Right kidney (tissue), 1 donor: Measurements from ENCODE around the gene CHKA.

Experiments
- DNase-seq: peaks from one replicate; pipeline ENCODE4 v3.0.0-alpha.2; 2016

CHKA gene

DNA sequence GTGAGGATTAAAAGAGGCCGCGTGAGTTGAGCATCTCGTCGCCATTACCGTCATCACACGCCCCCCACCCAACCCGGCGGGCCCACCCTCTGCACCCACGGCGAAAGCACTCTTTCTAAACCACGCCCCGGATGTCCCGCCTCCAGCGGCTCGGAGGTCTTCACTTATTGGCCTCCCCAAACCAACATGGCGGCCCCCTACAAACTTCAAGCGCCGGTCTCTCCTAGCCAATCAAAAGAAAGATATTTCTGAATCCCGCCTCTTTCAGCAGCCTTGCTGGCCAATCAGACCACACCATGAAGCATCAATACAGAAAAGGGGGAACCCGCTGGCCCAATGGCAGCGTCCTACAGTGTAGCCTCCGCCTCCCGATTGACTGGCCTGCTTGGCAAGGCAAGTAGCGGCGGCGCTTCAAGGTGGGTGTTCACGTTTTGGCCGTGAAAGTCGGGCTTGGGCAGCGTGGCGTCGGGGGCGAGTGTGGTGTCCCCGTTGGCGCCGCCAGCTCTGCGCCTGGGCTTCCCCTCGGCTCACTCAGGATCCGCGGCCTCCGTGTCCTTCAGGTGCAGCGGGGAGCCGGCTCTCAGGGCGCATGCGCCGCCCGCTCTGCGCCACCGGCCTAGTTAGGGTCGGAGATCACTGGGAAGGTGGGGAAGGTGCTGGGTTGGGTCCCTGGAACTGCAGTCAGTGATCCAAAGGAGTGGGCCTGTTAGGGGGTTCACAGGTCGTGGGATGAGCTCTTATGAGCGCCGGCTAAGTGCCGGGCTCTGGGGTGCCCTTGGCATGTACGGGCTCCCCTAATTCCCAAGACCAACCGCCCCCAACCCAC, 90.7 kb downstream of the CHKA start, which contains the start of gene NDUFS8:
NDUFS8 (plus strand) TSS at position 364 of the 826 bp plus-strand sequence. CDS start 1,471 bp downstream, outside the sequence.
- DNase-seq, result peak; percentile 98

DNA sequence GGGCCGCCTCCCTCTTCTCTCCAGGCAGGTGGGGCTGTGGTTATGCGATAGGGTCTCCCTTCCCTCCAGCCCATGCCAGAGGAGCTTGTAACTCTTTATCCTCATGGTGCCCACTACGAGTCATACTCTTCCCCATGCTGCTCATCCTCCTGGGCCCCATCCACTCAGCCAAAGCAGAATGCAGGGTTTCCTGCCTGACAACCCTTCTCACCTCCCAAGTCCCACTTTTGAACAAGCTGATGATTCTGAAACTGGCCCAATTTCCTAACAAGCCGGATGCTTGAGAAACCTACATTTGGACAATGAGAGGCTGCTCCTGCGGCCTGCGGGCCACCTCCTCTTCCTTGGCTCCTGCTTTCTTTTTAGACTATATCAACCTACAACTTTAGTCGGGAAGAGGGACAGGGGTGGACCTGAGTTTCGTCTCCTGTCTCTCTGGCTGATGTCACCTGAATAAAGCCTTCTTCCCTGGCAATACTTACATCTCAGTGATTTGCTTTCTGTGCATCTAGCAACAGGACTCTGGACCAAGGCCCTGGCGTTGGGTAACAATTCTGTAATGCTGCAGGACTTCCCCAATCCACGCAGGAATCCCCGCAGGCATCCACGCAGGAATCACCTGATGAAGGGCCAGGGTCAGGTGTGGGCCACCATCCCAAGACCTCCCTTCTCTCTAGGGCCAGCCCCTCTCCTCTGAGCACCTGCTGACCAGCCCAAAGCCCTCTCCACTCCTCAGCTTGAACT, 92.2 kb downstream of the CHKA start:
- no peak for DNase-seq

DNA sequence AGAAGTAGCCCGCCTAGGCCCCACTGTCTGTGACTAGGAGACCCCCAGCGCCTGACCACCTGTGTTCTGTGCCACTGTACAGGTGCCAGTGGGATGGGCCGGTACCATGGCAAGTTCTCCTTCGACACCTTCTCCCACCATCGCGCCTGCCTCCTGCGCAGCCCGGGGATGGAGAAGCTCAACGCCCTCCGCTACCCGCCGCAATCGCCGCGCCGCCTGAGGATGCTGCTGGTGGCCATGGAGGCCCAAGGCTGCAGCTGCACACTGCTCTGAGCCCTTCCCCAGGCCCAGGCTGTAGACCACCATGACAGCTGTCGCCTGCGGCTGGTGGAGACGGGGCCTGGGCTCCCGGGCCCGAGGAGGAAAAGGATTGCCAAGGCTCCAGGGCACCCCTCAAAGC, 93.5 kb downstream of the CHKA start:
- DNase-seq, result no peak

DNA sequence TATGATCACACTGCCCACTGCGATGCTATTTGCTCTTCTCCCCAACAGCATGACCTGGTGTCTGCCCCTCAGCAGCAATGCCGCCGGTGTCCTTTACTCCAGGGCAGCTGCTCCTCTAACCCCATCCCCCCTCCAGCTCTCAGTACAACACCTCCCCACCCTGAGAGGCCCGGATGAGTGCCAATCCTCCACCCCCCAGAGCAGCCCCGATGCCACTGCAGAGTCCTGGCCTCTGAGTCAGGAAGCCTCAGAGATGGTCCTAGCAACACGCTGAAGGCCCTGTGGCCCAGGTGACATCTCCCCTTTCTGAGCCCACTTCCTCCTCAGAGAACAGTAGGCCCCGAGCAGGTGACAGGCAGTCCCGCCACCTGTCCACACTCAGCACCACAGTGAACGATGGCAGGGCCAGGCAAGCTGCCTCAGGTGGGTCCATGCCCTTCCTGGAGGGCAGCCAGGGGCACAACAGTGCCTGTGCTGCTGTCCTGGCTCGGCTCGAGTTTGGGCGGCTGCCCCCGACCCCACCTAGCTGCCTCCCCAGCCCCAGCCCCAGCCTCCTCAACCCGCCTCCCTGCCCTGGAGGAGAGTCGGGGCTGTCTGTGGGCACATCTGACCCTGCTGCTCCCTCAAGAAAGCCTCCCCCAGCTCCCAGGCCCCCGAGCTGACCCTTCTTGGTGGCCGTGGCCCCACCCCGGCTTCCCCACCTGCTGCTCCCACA, 94.6 kb downstream of the CHKA start:
- no peak for DNase-seq

DNA sequence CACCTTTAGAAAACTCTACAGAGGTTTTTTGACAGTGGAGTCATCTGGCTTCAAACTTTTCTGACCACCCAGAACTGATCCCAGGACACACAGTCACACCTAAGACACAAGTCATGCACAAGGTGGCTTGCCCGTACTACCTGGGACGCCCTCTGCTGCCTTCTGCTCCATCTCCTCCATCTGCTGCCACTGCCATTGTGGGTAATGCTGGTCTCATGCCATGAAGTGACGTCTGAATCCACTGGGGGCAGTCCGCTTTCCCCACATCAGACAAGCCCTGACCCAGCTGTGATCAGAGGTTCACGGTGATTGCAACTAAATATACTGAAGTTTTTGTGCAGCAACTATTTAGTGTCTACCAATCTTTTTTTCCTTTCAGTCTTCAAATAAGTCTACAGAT, 96.1 kb downstream of the CHKA start:
- DNase-seq, result no peak

DNA sequence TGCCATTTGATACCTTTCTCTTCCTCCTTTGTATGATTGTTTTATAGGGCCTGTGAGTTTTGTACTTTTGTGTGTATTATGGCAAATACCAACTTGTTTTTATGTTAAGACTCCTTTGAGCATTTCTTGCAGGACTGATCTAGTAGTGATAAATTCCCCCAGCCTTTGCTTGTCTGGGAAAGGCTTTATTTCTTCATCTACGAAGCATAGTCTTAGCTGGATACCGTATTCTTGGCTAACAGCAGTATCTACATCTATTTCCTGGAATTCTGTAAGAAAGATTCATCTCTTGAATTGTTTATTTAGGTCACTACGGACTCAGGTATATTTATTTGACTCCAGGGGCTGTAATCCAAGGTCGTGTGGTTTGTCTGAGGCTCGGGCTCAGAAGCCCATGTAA, 96.7 kb downstream of the CHKA start:
- DNase-seq, result no peak

DNA sequence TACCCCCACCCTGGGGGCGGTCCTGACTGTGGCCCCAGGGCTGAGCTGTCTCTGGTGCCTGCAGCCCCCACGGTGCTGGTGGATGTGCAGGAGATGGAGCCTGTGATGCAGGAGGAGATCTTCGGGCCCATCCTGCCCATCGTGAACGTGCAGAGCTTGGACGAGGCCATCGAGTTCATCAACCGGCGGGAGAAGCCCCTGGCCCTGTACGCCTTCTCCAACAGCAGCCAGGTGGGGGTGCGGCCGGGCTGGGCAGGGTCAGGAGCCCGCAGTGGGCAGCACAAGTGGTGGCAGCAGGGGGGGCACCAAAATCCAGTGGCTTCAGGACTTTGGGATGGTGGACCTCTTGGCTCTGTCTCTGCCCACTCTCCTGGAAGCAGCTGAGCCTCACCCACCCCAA, 98.7 kb downstream of the CHKA start:
- no peak for DNase-seq

DNA sequence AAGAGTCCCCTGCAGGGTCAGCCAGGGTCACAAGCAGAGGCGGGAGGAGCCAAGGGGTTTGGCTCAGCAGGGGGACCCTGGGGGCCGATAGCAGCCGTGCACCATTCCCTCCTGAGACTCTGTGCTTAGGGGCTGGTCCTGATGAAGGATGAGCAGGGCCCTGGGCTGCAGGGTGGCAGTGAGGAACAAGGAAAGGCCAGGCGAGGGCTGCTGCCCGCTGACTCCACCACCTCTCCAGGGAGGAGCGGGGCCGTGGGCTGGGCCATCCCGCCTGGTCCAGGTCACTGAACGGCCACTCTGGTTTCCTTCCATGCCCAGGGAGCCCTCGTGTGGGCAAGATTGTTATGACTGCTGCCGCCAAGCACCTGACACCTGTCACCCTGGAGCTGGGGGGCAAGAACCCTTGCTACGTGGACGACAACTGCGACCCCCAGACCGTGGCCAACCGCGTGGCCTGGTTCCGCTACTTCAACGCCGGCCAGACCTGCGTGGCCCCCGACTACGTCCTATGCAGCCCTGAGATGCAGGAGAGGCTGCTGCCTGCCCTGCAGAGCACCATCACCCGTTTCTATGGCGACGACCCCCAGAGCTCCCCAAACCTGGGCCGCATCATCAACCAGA, 99.9 kb downstream of the CHKA start:
- no peak for DNase-seq

DNA sequence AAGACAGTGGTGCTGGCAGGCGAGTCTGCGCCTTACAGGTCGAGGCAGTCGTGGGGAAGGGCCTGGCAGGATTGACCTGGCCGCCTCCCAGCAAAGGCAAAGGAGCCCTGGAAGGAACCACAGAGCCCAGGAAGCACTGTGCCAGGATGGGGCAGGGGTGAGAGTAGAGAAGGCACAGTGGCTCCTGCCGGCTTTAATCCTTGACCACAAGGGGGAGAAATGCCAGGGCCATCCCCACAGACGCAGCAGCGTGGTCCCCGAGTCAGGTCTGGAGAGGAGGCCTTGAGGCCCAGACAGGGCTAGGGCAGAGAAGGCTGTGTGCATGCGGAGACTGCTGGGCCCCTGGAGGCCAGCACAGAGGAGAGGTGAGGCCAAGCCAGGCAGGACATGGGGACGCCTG, 100.6 kb downstream of the CHKA start:
- no peak for DNase-seq

DNA sequence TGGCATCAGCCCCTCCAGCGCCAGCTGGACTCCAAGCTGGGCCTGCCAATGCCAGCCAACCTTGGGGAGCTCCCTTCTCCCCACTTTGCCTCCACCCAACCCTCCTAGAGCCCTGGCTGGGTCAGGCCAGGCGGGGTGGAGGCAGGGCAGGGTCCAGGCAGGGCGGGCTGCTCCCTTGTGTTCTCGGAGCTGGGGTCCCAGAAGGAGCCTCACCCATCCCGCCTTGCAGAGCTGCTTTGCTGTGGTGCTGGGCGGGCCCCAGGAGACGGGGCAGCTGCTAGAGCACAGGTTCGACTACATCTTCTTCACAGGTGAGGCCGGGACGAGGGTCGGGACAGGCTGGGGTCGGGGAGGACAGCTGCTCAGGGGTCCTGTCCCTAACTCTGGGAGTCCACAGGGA, 101.7 kb downstream of the CHKA start:
- DNase-seq, result no peak

DNA sequence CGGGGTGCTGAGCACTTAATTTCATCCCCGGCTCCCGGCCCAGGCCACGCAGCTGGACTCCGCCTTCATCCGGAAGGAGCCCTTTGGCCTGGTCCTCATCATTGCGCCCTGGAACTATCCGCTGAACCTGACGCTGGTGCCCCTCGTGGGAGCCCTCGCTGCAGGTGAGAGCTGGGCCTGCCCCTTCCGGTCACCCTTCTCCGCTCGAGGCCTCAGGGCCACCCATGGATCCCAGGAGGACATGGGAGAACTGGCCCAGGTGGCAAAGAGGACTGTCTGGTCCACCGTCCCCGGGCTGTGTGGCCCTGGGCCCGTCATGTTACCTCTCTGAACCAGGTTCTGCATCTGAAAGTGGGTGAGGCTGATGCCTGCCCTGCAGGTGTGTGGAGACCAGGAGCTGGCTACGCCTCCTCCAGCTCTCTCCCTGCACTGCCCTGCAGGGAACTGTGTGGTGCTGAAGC, 102.4 kb downstream of the CHKA start:
- no peak for DNase-seq

DNA sequence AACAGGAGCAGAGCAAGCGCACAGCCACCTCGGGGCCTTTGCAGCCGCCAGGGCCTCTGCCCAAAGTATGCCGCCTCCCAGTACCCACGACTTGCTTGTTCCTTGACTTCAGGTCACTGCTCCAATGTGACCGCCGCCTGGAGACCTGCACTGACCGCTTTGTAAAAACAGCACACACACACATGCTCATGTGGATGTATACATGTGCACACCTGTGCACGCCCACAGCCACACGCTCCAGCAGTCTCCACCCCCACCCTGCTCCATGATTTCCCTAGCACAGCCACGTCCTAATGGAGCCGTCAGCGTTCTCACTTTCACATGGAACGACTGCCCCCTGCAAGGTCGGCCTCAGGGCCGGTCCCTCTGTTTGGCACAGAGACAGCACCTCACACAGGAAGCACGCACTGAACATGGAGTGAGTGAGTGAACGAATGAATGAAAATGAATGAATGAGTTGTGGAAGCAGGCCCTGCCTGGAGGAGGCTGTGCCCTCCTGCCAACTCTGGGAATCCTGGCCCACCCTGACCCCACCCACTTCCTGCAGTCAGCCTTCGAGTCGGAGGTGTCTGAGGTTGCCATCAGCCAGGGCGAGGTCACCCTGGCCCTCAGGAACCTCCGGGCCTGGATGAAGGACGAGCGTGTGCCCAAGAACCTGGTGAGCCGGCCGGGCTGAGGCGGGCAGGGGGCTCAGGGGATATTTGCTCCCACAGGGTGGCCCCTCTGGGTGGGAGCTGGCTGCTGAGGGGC, 103.0 kb downstream of the CHKA start:
- no peak for DNase-seq

DNA sequence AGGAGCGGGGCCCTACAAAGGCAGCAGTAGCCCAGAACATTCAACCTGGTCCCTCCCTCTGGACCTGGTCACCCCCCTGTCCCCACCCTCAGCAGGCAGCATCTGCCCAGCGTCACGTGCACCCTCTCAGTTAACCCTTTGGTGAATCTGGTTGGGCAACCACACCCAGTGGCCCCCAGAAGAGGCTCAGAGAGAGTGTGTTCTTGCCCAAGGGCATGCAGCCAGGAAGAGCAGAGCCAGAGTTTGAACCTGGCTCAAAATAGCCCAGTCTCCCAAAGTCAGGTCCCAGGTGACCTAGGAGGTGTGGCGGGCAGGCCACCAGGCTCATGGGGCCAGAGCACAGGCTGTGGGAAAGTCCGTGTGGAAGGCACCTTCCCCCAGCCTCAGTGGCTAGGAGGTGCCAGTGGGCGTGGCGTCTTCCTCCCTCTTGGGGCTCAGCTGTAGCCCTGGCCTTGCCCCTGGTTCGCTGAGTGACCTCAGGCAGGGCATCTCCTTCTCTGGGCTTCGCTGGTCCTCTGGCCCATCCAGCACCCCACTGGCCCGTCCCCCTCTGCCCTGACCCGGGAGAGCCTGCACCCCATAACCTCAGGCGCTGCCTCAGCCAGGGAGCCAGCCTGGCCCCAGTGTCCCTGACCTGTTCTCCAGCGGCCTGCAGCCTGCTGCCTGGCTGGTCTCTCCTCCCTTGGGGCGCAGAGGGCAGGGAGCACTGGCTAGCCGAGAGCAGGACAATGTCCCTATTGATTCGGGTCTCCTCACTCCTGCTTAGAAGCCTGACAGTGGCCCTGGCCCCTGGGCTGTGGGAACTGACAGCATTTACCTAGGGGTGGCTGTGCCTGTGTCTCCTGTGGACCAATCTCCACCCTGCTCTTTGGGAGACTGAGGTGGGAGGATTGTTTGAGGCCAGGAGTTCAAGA, 104.0 kb downstream of the CHKA start:
- no peak for DNase-seq

DNA sequence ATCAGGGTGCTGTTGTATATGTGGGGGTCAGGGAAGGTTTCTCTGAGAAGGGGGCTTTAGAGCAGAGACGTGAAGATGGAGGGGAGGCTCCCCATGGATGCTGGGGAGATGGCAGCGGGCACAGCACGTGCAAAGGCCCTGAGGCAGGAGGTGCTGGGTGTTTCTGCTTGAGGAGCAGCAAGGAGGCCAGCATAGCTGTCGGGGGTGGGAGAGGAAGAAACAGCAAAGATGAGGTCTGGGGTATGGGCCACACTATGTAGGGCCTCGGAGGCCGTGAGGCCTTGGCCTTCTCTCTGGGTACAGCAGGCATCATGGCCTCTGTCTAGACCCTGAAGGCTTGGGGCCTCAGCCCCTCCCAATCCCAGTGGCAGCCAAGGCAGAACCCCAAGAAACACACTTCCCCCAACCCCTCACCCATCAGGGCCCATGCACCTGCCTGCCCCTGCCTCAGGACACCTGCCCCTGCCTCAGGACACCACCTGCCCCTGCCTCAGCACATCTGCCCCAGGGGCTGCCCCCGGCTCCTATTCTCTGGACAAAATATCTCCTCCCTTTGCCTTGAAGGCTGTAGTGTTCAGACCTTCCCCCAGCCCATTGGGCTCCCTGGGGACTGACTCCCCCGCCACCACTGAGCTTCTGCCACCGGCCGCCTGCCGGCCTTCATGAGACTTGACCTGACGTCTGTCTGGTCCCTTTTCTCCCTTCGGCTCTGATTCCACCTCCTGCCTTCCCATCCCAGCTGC, 104.9 kb downstream of the CHKA start:
- no peak for DNase-seq

DNA sequence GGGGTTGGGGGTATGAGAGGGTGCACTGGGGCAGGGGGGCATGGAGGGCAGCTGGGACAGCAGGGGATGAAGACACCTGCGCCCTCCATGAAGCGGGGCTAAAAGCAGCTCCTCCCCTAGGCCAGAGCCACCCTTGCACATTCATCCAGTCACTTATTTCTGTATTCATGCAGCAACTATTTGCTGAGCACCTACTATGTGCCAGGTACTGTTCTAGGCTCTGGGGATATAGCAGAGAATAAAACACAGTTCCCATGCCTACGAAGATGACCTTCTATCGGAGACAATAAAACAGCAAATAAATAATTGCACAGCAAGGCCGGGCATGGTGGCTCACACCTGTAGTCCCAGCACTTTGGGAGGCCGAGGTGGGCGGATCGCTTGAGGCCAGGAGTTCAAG, 105.7 kb downstream of the CHKA start:
- no peak for DNase-seq

DNA sequence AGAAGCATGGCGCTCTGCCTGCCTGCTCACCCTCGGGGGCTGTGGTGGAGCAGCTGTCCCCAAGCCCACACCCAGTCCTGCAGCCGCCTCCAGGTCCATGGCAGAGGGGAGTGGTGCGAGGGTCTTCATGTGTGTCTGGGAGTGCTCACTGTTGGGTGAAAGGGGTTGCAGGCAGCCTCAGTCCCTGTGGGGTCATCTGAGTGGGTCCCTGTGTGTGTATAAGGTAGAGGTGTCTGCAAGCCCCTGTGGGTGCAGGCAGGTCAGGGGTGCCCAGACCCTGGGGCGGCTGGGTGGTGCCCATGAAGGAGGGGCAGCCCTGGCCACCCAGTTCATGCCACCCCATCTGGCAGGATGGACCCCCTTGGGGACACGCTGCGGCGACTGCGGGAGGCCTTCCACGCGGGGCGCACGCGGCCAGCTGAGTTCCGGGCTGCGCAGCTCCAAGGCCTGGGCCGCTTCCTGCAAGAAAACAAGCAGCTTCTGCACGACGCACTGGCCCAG, 106.2 kb downstream of the CHKA start:
- no peak for DNase-seq

DNA sequence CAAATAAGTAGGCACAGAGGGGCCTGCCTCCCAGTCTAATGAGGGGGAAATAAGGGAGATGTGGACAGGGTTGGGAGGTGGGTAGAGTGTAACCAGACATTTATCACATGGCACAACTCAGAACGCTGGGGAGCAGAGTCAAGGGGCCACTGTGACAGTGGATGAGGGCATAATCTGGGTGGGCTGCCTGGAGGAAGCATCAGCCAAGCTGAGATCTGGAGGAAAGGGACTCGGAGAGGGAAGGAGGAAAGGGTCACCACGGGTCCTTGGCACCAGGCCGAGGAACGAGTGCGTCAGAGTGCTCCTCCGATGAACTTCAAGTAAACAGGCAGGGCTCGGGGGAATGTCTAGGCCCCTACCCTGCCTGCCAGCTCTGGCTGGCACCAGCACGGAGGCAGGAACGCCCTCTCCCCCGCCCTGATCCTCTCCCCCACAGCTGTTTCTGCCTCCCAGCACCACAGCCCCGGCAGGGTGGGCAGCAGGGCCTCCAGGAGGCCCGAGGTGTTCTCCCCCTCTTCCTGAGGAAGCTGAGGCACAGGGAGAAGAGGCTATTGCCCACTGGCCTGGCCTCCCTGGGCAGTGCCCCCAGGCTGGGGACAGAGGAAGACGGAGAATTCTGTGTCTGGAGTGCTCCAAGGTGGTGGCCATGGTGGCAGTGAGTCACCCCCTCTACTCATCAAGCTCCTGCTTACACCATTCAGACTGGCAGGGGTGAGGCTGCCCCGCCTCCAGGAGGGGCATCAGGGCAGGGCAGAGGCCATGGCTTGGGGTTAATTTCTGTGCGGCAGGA, 106.8 kb downstream of the CHKA start:
- no peak for DNase-seq

DNA sequence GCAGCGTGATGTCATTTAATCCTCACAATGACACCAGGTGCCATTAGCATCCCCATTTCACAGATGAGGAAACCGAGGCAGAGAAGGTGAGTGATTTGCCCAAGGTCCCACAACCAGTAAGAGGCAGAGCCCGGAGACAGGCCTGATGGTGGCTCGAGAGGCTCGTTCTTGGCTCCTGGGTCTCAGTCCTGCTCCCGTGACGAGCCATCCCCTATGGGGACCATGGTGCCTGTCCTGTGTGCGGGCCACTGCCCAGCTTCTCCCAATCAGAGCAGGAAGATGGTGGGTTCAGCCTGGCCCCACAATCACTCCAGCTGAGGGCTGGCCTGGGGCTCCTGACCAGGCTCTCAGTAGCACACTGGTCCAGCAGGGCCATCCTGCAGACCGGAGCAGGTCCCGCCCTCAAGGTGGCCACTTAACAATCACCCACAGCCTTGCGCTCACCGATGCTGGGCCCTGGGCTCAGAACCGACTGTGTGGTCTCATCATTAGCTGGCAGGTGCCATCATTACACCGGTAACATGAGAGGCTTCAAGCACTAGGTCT, 107.5 kb downstream of the CHKA start:
- no peak for DNase-seq
